GM23338 (cell line): ENCODE measurements around the gene SPON2. TPM values are rescaled to one million over a fixed set of nuclear protein-coding genes. Genes with fewer than 3 reads are reported as not detected.

Experiments
- ATAC-seq: fragments of 200-7000 bp; cut with Tn5 transposase; 3 replicates; pipeline ENCODE4 v1.9.1; 2020
- DNase-seq: peaks from one replicate; pipeline ENCODE4 v3.0.0-alpha.2; 2015; ENCODE audit warnings: low spot score
- H2AFZ ChIP-seq: fragments of 200-600 bp; sonication (generic); 2 replicates; pipeline ENCODE4 v1.8.0; 2016; ENCODE audit warnings: antibody characterized with exemption, mild to moderate bottlenecking, moderate library complexity
- H3F3A ChIP-seq: fragments of 200-600 bp; sonication (generic); replicated peaks from 2 replicates; pipeline ENCODE4 v1.8.0; 2017; ENCODE audit warnings: antibody characterized with exemption, mixed run types, low read depth
- H3K27ac ChIP-seq: fragments of 200-600 bp; sonication (generic); 2 replicates; pipeline ENCODE4 v1.6.1; 2016; ENCODE audit warnings: low read depth
- H3K27me3 ChIP-seq: fragments of 200-600 bp; sonication (generic); 2 replicates; pipeline ENCODE4 v1.8.0; 2016; ENCODE audit warnings: mild to moderate bottlenecking, mixed run types, moderate library complexity; ENCODE audit not compliant: insufficient read depth
- H3K36me3 ChIP-seq: fragments of 200-600 bp; sonication (generic); 2 replicates; pipeline ENCODE4 v1.8.0; 2016; ENCODE audit warnings: mild to moderate bottlenecking; ENCODE audit not compliant: insufficient read depth
- H3K4me1 ChIP-seq: fragments of 200-600 bp; sonication (generic); 2 replicates; pipeline ENCODE4 v1.8.0; 2016; ENCODE audit warnings: mild to moderate bottlenecking, moderate library complexity; ENCODE audit not compliant: insufficient read depth
- H3K4me2 ChIP-seq: fragments of 200-600 bp; sonication (generic); 2 replicates; pipeline ENCODE4 v1.7.1; 2017; ENCODE audit warnings: mixed run types
- H3K4me3 ChIP-seq: fragments of 200-600 bp; sonication (generic); 2 replicates; pipeline ENCODE4 v1.6.1; 2016; ENCODE audit warnings: mixed run types
- H3K79me2 ChIP-seq: fragments of 200-600 bp; sonication (generic); replicated peaks from 2 replicates; pipeline ENCODE4 v1.8.0; 2017; ENCODE audit warnings: mild to moderate bottlenecking; ENCODE audit not compliant: insufficient read depth
- H3K9me2 ChIP-seq: fragments of 200-600 bp; sonication (generic); 2 replicates; pipeline ENCODE4 v1.8.0; 2017; ENCODE audit not compliant: insufficient read depth
- H4K20me1 ChIP-seq: fragments of 200-600 bp; sonication (generic); replicated peaks from 2 replicates; pipeline ENCODE4 v1.8.0; 2017; ENCODE audit warnings: mild to moderate bottlenecking; ENCODE audit not compliant: insufficient read depth
- H3K27ac Mint-ChIP-seq: 2 replicates; pipeline ENCODE4 v1.8.0; 2020; ENCODE audit warnings: inconsistent platforms, mild to moderate bottlenecking, moderate library complexity, mixed read lengths
- H3K27me3 Mint-ChIP-seq: 3 replicates; pipeline ENCODE4 v1.8.0; 2022; ENCODE audit warnings: low read depth, mild to moderate bottlenecking, moderate library complexity, mixed read lengths, inconsistent platforms; ENCODE audit not compliant: insufficient read depth, poor library complexity
- H3K36me3 Mint-ChIP-seq: 3 replicates; pipeline ENCODE4 v1.8.0; 2021; ENCODE audit warnings: low read depth, mild to moderate bottlenecking, inconsistent platforms, moderate library complexity, mixed read lengths
- H3K4me1 Mint-ChIP-seq: 3 replicates; pipeline ENCODE4 v1.8.0; 2020; ENCODE audit warnings: mild to moderate bottlenecking, inconsistent platforms, mixed read lengths
- H3K4me3 Mint-ChIP-seq: 3 replicates; pipeline ENCODE4 v1.8.0; 2021; ENCODE audit warnings: moderate library complexity, mild to moderate bottlenecking, inconsistent platforms, mixed read lengths
- H3K9me3 Mint-ChIP-seq: 3 replicates; pipeline ENCODE4 v1.8.0; 2020; ENCODE audit warnings: moderate library complexity, mild to moderate bottlenecking, inconsistent platforms, mixed read lengths
- EZH2phosphoT487 ChIP-seq: fragments of 200-600 bp; sonication (generic); IDR thresholded peaks from one replicate; pipeline ENCODE4 v1.8.1; 2018; ENCODE audit warnings: antibody characterized with exemption; ENCODE audit not compliant: unreplicated experiment
- JUNB ChIP-seq: IDR thresholded peaks from one replicate; pipeline ENCODE4 v1.6.1; 2016; ENCODE audit warnings: antibody characterized with exemption; ENCODE audit not compliant: unreplicated experiment
- NANOG ChIP-seq: IDR thresholded peaks from 2 replicates; pipeline ENCODE4 v1.6.1; 2016; ENCODE audit warnings: antibody characterized with exemption, borderline replicate concordance
- POLR2AphosphoS5 ChIP-seq: IDR thresholded peaks from 2 replicates; pipeline ENCODE4 v1.6.1; 2016; ENCODE audit warnings: antibody characterized with exemption, low read depth
- ZNF114 ChIP-seq: fragments of 250-450 bp; sonication (Bioruptor Pico); IDR thresholded peaks from 2 replicates; pipeline ENCODE4 v1.5.0; 2020; ENCODE audit warnings: mild to moderate bottlenecking, moderate library complexity
- polyA plus RNA-seq: library from polyadenylated mRNA; unstranded; fragments of >200 nt; fragmentation: Nextera tagmentation; extraction: Ambion mirVana; gene quantifications from 2 replicates; pipeline ENCODE4 v1.2.1, GENCODE V29; 2016
- total RNA-seq: library from RNA; depleted of rRNA; stranded (reverse); fragments of >200 nt; shearing (Covaris generic); gene quantifications from 2 replicates; pipeline ENCODE4 v1.2.3, GENCODE V29; 2014
- TF ChIP-seq, protein P1 (sequence below): fragments of 250-450 bp; sonication (Bioruptor Pico); IDR thresholded peaks from 2 replicates; pipeline ENCODE4 v1.5.0; 2020; ENCODE audit warnings: mild to moderate bottlenecking, moderate library complexity
- TF ChIP-seq, protein P2 (sequence below): IDR thresholded peaks from 2 replicates; pipeline ENCODE4 v1.6.1; 2016; ENCODE audit warnings: antibody characterized with exemption

Gene SPON2
- total and polyA plus RNA-seq, 2 experiments from 2014 or later: 2.1 to 2.4 TPM

GRCh38 chr4:1216076-1216614, 43.8 kb upstream of the SPON2 start (continued):
- TF ChIP-seq, protein P1, sequence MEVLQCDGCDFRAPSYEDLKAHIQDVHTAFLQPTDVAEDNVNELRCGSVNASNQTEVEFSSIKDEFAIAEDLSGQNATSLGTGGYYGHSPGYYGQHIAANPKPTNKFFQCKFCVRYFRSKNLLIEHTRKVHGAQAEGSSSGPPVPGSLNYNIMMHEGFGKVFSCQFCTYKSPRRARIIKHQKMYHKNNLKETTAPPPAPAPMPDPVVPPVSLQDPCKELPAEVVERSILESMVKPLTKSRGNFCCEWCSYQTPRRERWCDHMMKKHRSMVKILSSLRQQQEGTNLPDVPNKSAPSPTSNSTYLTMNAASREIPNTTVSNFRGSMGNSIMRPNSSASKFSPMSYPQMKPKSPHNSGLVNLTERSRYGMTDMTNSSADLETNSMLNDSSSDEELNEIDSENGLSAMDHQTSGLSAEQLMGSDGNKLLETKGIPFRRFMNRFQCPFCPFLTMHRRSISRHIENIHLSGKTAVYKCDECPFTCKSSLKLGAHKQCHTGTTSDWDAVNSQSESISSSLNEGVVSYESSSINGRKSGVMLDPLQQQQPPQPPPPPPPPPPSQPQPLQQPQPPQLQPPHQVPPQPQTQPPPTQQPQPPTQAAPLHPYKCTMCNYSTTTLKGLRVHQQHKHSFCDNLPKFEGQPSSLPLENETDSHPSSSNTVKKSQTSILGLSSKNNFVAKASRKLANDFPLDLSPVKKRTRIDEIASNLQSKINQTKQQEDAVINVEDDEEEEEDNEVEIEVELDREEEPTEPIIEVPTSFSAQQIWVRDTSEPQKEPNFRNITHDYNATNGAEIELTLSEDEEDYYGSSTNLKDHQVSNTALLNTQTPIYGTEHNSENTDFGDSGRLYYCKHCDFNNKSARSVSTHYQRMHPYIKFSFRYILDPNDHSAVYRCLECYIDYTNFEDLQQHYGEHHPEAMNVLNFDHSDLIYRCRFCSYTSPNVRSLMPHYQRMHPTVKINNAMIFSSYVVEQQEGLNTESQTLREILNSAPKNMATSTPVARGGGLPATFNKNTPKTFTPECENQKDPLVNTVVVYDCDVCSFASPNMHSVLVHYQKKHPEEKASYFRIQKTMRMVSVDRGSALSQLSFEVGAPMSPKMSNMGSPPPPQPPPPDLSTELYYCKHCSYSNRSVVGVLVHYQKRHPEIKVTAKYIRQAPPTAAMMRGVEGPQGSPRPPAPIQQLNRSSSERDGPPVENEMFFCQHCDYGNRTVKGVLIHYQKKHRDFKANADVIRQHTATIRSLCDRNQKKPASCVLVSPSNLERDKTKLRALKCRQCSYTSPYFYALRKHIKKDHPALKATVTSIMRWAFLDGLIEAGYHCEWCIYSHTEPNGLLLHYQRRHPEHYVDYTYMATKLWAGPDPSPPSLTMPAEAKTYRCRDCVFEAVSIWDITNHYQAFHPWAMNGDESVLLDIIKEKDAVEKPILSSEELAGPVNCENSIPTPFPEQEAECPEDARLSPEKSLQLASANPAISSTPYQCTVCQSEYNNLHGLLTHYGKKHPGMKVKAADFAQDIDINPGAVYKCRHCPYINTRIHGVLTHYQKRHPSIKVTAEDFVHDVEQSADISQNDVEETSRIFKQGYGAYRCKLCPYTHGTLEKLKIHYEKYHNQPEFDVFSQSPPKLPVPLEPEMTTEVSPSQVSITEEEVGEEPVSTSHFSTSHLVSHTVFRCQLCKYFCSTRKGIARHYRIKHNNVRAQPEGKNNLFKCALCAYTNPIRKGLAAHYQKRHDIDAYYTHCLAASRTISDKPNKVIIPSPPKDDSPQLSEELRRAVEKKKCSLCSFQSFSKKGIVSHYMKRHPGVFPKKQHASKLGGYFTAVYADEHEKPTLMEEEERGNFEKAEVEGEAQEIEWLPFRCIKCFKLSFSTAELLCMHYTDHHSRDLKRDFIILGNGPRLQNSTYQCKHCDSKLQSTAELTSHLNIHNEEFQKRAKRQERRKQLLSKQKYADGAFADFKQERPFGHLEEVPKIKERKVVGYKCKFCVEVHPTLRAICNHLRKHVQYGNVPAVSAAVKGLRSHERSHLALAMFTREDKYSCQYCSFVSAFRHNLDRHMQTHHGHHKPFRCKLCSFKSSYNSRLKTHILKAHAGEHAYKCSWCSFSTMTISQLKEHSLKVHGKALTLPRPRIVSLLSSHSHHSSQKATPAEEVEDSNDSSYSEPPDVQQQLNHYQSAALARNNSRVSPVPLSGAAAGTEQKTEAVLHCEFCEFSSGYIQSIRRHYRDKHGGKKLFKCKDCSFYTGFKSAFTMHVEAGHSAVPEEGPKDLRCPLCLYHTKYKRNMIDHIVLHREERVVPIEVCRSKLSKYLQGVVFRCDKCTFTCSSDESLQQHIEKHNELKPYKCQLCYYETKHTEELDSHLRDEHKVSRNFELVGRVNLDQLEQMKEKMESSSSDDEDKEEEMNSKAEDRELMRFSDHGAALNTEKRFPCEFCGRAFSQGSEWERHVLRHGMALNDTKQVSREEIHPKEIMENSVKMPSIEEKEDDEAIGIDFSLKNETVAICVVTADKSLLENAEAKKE: no peak
- TF ChIP-seq JUNB (no peak), POLR2AphosphoS5 (no peak)

DNA sequence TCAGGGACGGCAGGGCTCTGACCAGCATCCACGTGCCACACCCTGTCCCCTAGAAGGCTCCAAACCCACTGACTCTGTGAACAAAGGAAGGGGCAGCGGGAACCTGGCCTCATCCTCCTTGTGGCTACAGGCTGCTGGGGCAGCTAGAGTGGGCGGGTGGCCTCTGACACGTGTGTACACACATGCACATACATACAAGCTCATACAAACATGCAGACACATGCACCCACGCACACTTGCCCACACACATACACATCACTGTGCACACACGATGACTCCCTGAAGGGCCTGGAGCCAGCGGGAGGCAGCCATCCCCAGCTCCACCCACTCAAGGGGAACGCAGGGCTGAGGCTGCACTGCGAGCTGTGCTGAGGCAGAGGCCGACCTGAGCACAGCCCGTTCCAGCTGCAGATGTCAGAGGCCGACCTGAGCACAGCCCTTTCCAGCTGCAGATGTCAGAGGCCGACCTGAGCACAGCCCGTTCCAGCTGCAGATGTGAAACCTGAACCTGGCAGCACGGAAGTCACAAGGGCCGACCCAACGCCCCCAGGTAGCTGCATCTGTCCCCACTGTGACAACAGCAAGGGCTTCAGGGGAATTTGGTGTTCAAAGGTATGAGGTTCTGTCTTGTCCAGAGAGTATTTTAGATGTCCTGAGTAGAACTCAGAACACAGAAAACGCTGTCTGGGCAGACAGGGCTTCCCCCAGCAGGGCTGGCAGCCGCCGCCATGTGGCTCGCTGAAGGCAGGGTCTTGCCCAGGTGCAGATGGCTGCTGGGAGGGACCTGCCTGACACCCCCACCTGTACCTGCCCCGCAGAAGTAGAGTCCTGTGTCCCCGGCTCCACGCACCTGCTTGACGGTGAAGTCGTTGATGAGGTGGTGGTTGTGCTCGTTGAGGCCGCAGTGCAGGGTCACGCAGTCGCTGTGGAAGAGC, 43.0 kb upstream of the SPON2 start:
- H3K4me1 Mint-ChIP-seq: no peaks in the 10 kb centered on the region; the same call in 2 of the 3 replicates
- Histone ChIP-seq H3K4me2 (no peak overlapping the region), H3K4me3 (no peak overlapping the region), H3K27me3 (no peaks in the 10 kb centered on the region), H3F3A (no peaks in the 10 kb centered on the region), H2AFZ (no peak overlapping the region), H3K79me2 (no peaks in the 10 kb centered on the region; the same call in 1 of the 2 replicates), H4K20me1 (peaks cover 14% of the 10 kb centered on the region; the same call in 1 of the 2 replicates), H3K9me2 (no peaks in the 10 kb centered on the region), H3K4me1 (no peaks in the 10 kb centered on the region), H3K36me3 (no peaks in the 10 kb centered on the region; the same call in 1 of the 2 replicates), H3K27ac (no peak overlapping the region)
- H3K9me3 Mint-ChIP-seq: no peaks in the 10 kb centered on the region
- no peak overlapping the region for H3K27ac Mint-ChIP-seq
- ATAC-seq: no peak
- peaks cover 3% of the 10 kb centered on the region for H3K27me3 Mint-ChIP-seq
- peaks cover 29% of the 10 kb centered on the region for H3K36me3 Mint-ChIP-seq
- no peak for DNase-seq
- H3K4me3 Mint-ChIP-seq: no peak overlapping the region
- TF ChIP-seq, protein P2, sequence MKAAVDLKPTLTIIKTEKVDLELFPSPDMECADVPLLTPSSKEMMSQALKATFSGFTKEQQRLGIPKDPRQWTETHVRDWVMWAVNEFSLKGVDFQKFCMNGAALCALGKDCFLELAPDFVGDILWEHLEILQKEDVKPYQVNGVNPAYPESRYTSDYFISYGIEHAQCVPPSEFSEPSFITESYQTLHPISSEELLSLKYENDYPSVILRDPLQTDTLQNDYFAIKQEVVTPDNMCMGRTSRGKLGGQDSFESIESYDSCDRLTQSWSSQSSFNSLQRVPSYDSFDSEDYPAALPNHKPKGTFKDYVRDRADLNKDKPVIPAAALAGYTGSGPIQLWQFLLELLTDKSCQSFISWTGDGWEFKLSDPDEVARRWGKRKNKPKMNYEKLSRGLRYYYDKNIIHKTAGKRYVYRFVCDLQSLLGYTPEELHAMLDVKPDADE: no peak
- TF ChIP-seq NANOG: no peak
- TF ChIP-seq EZH2phosphoT487: no peak
- no peak for TF ChIP-seq ZNF114 (CRISPR knock-in tag)
